ENCODE results near the gene C2orf68.
"Not testable (repeated sequence)": the region's sequence is repeated elsewhere in the genome, so short reads cannot be mapped to it uniquely, and the experiment has no call there.

- not testable (repeated sequence) for TF ChIP-seq EZH2 (IDR thresholded peaks at IDR 0.05; ENCODE audit: borderline replicate concordance, insufficient read depth, low read depth, low read length, poor library complexity, severe bottlenecking); CTCF (IDR thresholded peaks at IDR 0.05)
Observed at GRCh38 chr2:85560403-85560726, 51.5 kb downstream of the C2orf68 start.

All from B cell (primary cell).